T-helper 2 cell (primary cell): Measurements from ENCODE around the gene ZNF593OS.
A peak's percentile ranks its signal among the peaks of the same experiment; 100 is the strongest.

Experiments
- DNase-seq, 5 experiments: peaks; one replicate each; pipeline versions ENCODE4 v3.0.0 to v3.0.0-alpha.2; 2012 to 2022

The ZNF593OS gene

GRCh38 chr1:26158908-26159742 is 12.5 kb downstream of the ZNF593OS start, which contains the start of gene FAM110D:
FAM110D (plus strand) TSS chr1:26159079; CDS start chr1:26161292, 2,213 bp downstream.
- DNase-seq: no peak

- no peak for DNase-seq
Measured at GRCh38 chr1:26158271-26158907, 13.2 kb downstream of the ZNF593OS start.

- DNase-seq: no peak
Measured at GRCh38 chr1:26156285-26157038, 15.2 kb downstream of the ZNF593OS start.

- DNase-seq: no peak
Measured at GRCh38 chr1:26155370-26156284, 16.0 kb downstream of the ZNF593OS start.

- DNase-seq: no peak
Measured at GRCh38 chr1:26154750-26155149, 16.9 kb downstream of the ZNF593OS start.

GRCh38 chr1:26153966-26154532 is 17.6 kb downstream of the ZNF593OS start:
- DNase-seq: no peak

- DNase-seq: no peak
Measured at GRCh38 chr1:26148887-26149286, 22.7 kb downstream of the ZNF593OS start.

GRCh38 chr1:26145960-26146294 is 25.7 kb downstream of the ZNF593OS start:
- DNase-seq: no peak

- DNase-seq: peak; percentile 32 to 71 (median 61)
Measured at GRCh38 chr1:26145041-26145959, 26.3 kb downstream of the ZNF593OS start.

- DNase-seq: no peak
Measured at GRCh38 chr1:26142159-26142558, 29.5 kb downstream of the ZNF593OS start.

GRCh38 chr1:26138974-26139558 is 32.6 kb downstream of the ZNF593OS start:
- DNase-seq: peak in 1 of 5 experiments; percentile 52

- DNase-seq: no peak
Measured at GRCh38 chr1:26134466-26134865, 37.2 kb downstream of the ZNF593OS start.

GRCh38 chr1:26132834-26133167 is 38.8 kb downstream of the ZNF593OS start:
- no peak for DNase-seq

GRCh38 chr1:26132128-26132833 is 39.4 kb downstream of the ZNF593OS start:
- no peak for DNase-seq

- DNase-seq: no peak
Measured at GRCh38 chr1:26130695-26131094, 40.9 kb downstream of the ZNF593OS start.

- no peak for DNase-seq
Measured at GRCh38 chr1:26129778-26130177, 41.9 kb downstream of the ZNF593OS start.

- no peak for DNase-seq
Measured at GRCh38 chr1:26127235-26128163, 44.1 kb downstream of the ZNF593OS start.

GRCh38 chr1:26126321-26127084 is 45.1 kb downstream of the ZNF593OS start:
- peak in 3 of 5 experiments; percentile 46 to 98 (median 87) for DNase-seq
